Measurements from ENCODE around the gene GRIA1.

GRIA1 gene

GRCh38 chr5:153610811-153611210 lies 120.3 kb downstream of the GRIA1 start:
- DNase-seq (ENCODE audit: low spot score), result no peak

- no peak for DNase-seq (ENCODE audit: low spot score)
Measured at GRCh38 chr5:153613144-153613543, 122.7 kb downstream of the GRIA1 start.

GRCh38 chr5:153613672-153614071 lies 123.2 kb downstream of the GRIA1 start:
- DNase-seq (ENCODE audit: low spot score), result no peak

- peak; percentile 26 for DNase-seq (ENCODE audit: low spot score)
Measured at GRCh38 chr5:153617190-153617589, 126.7 kb downstream of the GRIA1 start.

- DNase-seq (ENCODE audit: low spot score), result no peak
Measured at GRCh38 chr5:153618307-153618706, 127.8 kb downstream of the GRIA1 start.

GRCh38 chr5:153618867-153619266 lies 128.4 kb downstream of the GRIA1 start:
- peak; percentile 18 for DNase-seq (ENCODE audit: low spot score)

- DNase-seq (ENCODE audit: low spot score), result no peak
Measured at GRCh38 chr5:153619771-153620170, 129.3 kb downstream of the GRIA1 start.

- DNase-seq (ENCODE audit: low spot score), result no peak
Measured at GRCh38 chr5:153623124-153623523, 132.7 kb downstream of the GRIA1 start.

- DNase-seq (ENCODE audit: low spot score), result no peak
Measured at GRCh38 chr5:153623751-153624450, 133.4 kb downstream of the GRIA1 start.

GRCh38 chr5:153624451-153624765 lies 133.9 kb downstream of the GRIA1 start:
- no peak for DNase-seq (ENCODE audit: low spot score)

- DNase-seq (ENCODE audit: low spot score), result no peak
Measured at GRCh38 chr5:153625826-153626354, 135.4 kb downstream of the GRIA1 start.

- no peak for DNase-seq (ENCODE audit: low spot score)
Measured at GRCh38 chr5:153626836-153627235, 136.4 kb downstream of the GRIA1 start.

GRCh38 chr5:153629027-153629895 lies 138.8 kb downstream of the GRIA1 start:
- DNase-seq (ENCODE audit: low spot score), result peak; percentile 81

GRCh38 chr5:153630546-153630945 lies 140.1 kb downstream of the GRIA1 start:
- no peak for DNase-seq (ENCODE audit: low spot score)

GRCh38 chr5:153632748-153633290 lies 142.3 kb downstream of the GRIA1 start:
- DNase-seq (ENCODE audit: low spot score), result no peak

- no peak for DNase-seq (ENCODE audit: low spot score)
Measured at GRCh38 chr5:153636670-153637451, 146.4 kb downstream of the GRIA1 start.

GRCh38 chr5:153640293-153640692 lies 149.8 kb downstream of the GRIA1 start:
- no peak for DNase-seq (ENCODE audit: low spot score)

GRCh38 chr5:153641183-153641688 lies 150.8 kb downstream of the GRIA1 start:
- DNase-seq (ENCODE audit: low spot score), result no peak

- DNase-seq (ENCODE audit: low spot score), result no peak
Measured at GRCh38 chr5:153654504-153655200, 164.2 kb downstream of the GRIA1 start.

GRCh38 chr5:153655201-153655510 lies 164.7 kb downstream of the GRIA1 start:
- DNase-seq (ENCODE audit: low spot score), result no peak

- no peak for DNase-seq (ENCODE audit: low spot score)
Measured at GRCh38 chr5:153658149-153658548, 167.7 kb downstream of the GRIA1 start.

All from AG08396 (cell line).